Transverse colon (tissue), 4 donors: ENCODE measurements around the gene RAMP3. TPM values are rescaled to one million over a fixed set of nuclear protein-coding genes. Genes with fewer than 3 reads are reported as not detected.
"Not testable (repeated sequence)": the region's sequence is repeated elsewhere in the genome, so short reads cannot be mapped to it uniquely, and the experiment has no call there.

Source experiments
- DNase-seq: peaks from one replicate; pipeline ENCODE4 v3.0.0-alpha.2; 2019
- H3K27ac ChIP-seq, 4 donors: fragments of 200-600 bp; sonication (generic); 2 replicates each; pipeline ENCODE4 v1.5.1; 2016 to 2018; ENCODE audit warnings: inconsistent platforms in 4 of 4
- H3K27me3 ChIP-seq: fragments of 200-600 bp; sonication (generic); 2 replicates; pipeline ENCODE4 v1.5.1; 2017; ENCODE audit warnings: inconsistent platforms
- H3K36me3 ChIP-seq, 4 donors: fragments of 200-600 bp; sonication (generic); 2 replicates each; pipeline ENCODE4 v1.5.1; 2017 to 2019; ENCODE audit warnings: inconsistent platforms in 4 of 4
- H3K4me1 ChIP-seq, 4 donors: fragments of 200-600 bp; sonication (generic); 2 replicates each; pipeline ENCODE4 v1.5.1; 2017 to 2020; ENCODE audit warnings: inconsistent platforms in 4 of 4
- H3K4me3 ChIP-seq, 4 donors: fragments of 200-600 bp; sonication (generic); 1 replicate in 1 of 4; 2 replicates in 3 of 4; pipeline versions ENCODE4 v1.5.1 to v1.6.1; 2017 to 2019; ENCODE audit warnings: inconsistent platforms in 4 of 4
- H3K9me3 ChIP-seq, 2 donors: fragments of 200-600 bp; sonication (generic); 2 replicates each; pipeline ENCODE4 v1.5.1; 2017 to 2019; ENCODE audit warnings: inconsistent platforms in 2 of 2
- EP300 ChIP-seq: sonication (generic); formaldehyde crosslinking; IDR thresholded peaks from one replicate; pipeline ENCODE4 v1.6.1; 2017; ENCODE audit warnings: antibody characterized with exemption, low read depth
- POLR2A ChIP-seq: fragments of 450-650 bp; IDR thresholded peaks from one replicate; pipeline ENCODE4 v1.6.1; 2016; ENCODE audit warnings: antibody characterized with exemption, mild to moderate bottlenecking, moderate library complexity
- POLR2AphosphoS5 ChIP-seq, 3 donors: sonication (generic); formaldehyde crosslinking; IDR thresholded peaks; one replicate each; pipeline ENCODE4 v1.6.1; 2016; ENCODE audit warnings: antibody characterized with exemption in 3 of 3
- WGBS, 2 donors: methylation state at CpG; one replicate each; pipeline ENCODE4 v1.1.5; 2018; ENCODE audit warnings: low coverage in 1 of 2; 5-methylcytosine and 5-hydroxymethylcytosine counted together
- in situ Hi-C, 4 donors: fragments of 200-750 bp; cut with MboI; loops; one replicate each; pipeline versions ENCODE4 v1.15.0 to v1.15.1; 2017; ENCODE audit warnings: low sequenced_read_pairs in 3 of 4, low pct_ligation_motif_present in 1 of 4, low pct_unique_long_range_greater_than_20kb in 1 of 4
- intact Hi-C: fragments of 100-400 bp; cut with DNase I; formaldehyde crosslinking; loops from one replicate; pipeline ENCODE4 v1.15.1; 2023; ENCODE audit warnings: low total_unique reads
- total RNA-seq, 4 donors: library from RNA; depleted of rRNA; stranded (reverse); fragments of >200 nt; gene quantifications; one replicate each; pipeline ENCODE4 v1.1.0, GENCODE V29; 2016
- TF ChIP-seq, protein P1 (sequence below), 5 experiments: fragments of 200-600 bp in 3 of 5; fragments of 450-650 bp in 2 of 5; sonication (generic) in 3 of 5; IDR thresholded peaks; 1 replicate in 2 of 5; 2 replicates in 3 of 5; pipeline ENCODE4 v1.5.1; 2016 to 2017; ENCODE audit warnings: antibody characterized with exemption in 5 of 5, inconsistent platforms in 3 of 5, mild to moderate bottlenecking in 2 of 5, moderate library complexity in 1 of 5

Gene RAMP3
- total RNA-seq, 4 donors from 2014 or later = 6.4 to 25.1 (median 15.2) TPM

DNA sequence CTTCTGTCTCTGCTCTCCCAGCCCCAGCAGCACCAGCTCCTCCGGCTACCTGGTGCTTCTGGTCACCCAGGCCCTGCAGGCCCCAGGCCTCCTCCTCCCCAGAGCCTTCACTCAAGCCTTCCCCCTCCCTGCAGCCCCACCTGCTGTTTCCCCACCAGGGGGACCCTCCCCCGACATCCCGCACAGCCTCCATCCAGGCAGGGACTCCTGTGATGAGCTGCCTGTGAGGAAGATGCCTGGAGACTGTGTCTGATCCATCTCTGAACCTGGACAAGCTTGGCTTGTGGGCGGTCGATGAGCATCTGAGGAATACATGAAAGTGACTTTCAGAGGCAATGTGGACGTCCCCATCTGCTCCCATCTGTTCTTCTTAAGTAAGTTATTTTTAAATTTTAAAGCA is 45.0 kb downstream of the RAMP3 start:
- Histone ChIP-seq H3K4me3 (no peak overlapping the region), H3K27me3 (no peaks in the 10 kb centered on the region), H3K4me1 (peaks cover 0 to 13% (median 2%) of the 10 kb centered on the region in 4 donors), H3K9me3 (no peaks in the 10 kb centered on the region), H3K36me3 (no peaks in the 10 kb centered on the region), H3K27ac (no peak overlapping the region)
- TF ChIP-seq POLR2A (no peak), EP300 (no peak), POLR2AphosphoS5 (IDR thresholded peaks at IDR 0.05) (no peak)
- TF ChIP-seq, protein P1, sequence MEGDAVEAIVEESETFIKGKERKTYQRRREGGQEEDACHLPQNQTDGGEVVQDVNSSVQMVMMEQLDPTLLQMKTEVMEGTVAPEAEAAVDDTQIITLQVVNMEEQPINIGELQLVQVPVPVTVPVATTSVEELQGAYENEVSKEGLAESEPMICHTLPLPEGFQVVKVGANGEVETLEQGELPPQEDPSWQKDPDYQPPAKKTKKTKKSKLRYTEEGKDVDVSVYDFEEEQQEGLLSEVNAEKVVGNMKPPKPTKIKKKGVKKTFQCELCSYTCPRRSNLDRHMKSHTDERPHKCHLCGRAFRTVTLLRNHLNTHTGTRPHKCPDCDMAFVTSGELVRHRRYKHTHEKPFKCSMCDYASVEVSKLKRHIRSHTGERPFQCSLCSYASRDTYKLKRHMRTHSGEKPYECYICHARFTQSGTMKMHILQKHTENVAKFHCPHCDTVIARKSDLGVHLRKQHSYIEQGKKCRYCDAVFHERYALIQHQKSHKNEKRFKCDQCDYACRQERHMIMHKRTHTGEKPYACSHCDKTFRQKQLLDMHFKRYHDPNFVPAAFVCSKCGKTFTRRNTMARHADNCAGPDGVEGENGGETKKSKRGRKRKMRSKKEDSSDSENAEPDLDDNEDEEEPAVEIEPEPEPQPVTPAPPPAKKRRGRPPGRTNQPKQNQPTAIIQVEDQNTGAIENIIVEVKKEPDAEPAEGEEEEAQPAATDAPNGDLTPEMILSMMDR (IDR thresholded peaks at IDR 0.05) = no peak
- no peak for DNase-seq
- intact Hi-C loops (no loop called here), in situ Hi-C loops (no loop called here)
- WGBS, 2 donors = 85 to 88% methylated on average over 3 to 6 of the region's 6 CpGs

DNA sequence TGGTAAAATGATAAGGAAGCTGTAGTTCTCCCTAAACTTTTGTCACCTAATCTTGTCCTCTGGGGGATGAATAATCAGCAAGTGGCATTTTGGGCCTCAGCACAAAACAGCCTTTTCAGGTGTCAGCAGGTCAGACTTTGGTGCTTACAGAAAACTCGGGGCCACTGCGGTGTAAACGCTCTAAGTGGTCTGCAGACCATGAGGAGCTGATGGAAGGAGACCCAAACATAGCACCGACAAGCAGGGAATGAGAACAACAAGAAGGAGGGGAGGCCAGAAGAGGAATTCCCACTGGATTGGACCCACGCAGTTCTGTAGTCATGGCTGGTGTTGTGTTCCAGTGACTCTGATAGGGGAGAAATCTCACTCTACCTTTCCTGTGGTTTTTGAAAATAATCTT is 45.4 kb downstream of the RAMP3 start:
- Histone ChIP-seq H3K4me1 (peaks cover 0 to 13% (median 2%) of the 10 kb centered on the region in 4 donors), H3K9me3 (no peaks in the 10 kb centered on the region), H3K4me3 (no peak overlapping the region), H3K27me3 (peaks cover under 1% of the 10 kb centered on the region), H3K27ac (peak overlapping the region in 1 of 4 donors; percentile 29), H3K36me3 (no peaks in the 10 kb centered on the region)
- TF ChIP-seq POLR2AphosphoS5 (IDR thresholded peaks at IDR 0.05) (no peak), EP300 (no peak)
- TF ChIP-seq, protein P1 (IDR thresholded peaks at IDR 0.05) = no peak
- WGBS, 2 donors = 78 to 83% methylated on average over 3 to 5 of the region's 5 CpGs
- in situ Hi-C loops = no loop called here
- intact Hi-C loops = no loop called here
- no peak for DNase-seq

DNA sequence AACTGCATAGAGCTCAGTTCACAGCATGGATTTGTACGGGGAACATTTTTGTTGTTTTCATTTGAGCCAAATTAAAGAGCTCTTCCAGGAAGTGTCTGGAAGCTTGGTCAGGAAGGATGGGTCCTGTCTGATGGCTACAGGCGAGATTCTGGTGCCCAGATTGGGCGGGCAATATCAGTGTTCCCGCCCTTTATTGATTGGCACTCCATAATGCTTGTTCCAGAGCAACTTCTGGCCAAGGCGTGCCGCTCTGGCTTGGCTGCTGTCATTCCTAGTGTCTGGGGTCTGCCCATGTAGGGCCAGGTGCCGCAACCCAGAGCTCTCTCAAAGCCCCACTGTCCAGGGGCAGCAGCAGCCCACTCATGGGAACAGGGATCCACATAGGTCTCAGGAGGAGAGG is 45.9 kb downstream of the RAMP3 start:
- Histone ChIP-seq H3K36me3 (no peaks in the 10 kb centered on the region), H3K27ac (peak overlapping the region; percentile 29 to 49 (median 34)), H3K4me1 (peaks cover 0 to 13% (median 2%) of the 10 kb centered on the region in 4 donors), H3K9me3 (no peaks in the 10 kb centered on the region), H3K4me3 (no peak overlapping the region), H3K27me3 (peaks cover 5% of the 10 kb centered on the region)
- 81% methylated on average over 7 of the region's 7 CpGs; no CpG with 5 or more reads in 1 of the 2 donors for WGBS, 2 donors
- no peak for DNase-seq
- intact Hi-C loops (no loop called here), in situ Hi-C loops (no loop called here)
- TF ChIP-seq, protein P1 (IDR thresholded peaks at IDR 0.05) = no peak
- TF ChIP-seq POLR2A (no peak), POLR2AphosphoS5 (IDR thresholded peaks at IDR 0.05) (no peak), EP300 (no peak)

DNA sequence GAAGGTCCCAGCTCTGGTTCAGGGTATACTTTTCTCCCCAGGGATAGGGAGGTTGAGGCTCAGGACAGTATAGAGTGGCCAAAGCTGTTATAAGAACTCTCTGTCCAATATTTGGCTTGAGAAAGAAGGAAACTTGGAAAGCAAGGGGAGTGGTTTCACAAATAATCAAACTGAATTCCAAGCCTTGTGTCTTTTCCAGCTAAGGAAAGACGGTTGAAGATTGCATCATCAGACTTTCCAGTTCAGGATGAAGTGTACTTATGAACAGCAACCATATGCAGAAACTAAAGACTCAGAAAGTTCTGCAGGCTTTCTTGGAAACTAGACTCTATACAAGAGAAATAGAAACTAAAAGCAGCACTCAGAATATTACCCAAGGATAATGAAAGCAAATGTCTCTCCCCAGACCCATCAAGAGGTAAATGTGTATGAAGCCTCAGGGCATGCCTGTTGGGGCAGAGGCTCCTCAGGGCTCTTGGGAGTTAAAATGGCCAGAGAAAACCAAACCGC is 46.4 kb downstream of the RAMP3 start:
- DNase-seq = no peak
- Histone ChIP-seq H3K36me3 (no peaks in the 10 kb centered on the region), H3K27me3 (peaks cover 7% of the 10 kb centered on the region), H3K4me3 (peak overlapping the region in 1 of 4 donors; percentile 15), H3K4me1 (peaks cover 0 to 13% (median 2%) of the 10 kb centered on the region in 4 donors), H3K27ac (peak overlapping the region; percentile 32 to 63 (median 42)), H3K9me3 (no peaks in the 10 kb centered on the region)
- in situ Hi-C loops = no loop called here
- intact Hi-C loops = no loop called here
- 28 to 39% methylated on average over 2 of the region's 2 CpGs for WGBS, 2 donors
- TF ChIP-seq POLR2AphosphoS5 (IDR thresholded peaks at IDR 0.05) = no peak
- no peak for TF ChIP-seq EP300
- TF ChIP-seq, protein P1 (IDR thresholded peaks at IDR 0.05) = no peak
- no peak for TF ChIP-seq POLR2A

DNA sequence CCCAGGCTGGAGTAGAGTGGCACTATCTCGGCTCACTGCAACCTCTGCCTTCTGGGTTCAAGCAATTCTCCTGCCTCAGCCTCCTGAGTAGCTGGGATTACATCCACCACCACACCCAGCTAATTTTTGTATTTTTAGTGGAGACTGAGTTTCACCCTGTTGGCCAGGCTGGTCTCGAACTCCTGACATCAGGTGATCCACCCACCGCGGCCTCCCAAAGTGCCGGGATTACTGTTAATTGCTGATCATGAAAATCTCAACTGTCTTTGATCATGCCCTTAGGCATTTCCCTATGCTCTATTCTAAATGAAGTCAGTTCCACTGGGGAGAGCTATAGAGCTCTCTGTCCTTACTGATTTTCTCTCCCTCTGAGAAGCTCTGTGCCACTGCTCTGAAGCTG is 48.7 kb downstream of the RAMP3 start:
- peaks cover 0 to 13% (median 2%) of the 10 kb centered on the region in 4 donors for H3K4me1 ChIP-seq
- H3K36me3 ChIP-seq, in situ Hi-C loops, intact Hi-C loops, H3K27ac ChIP-seq, DNase-seq, H3K27me3 ChIP-seq, H3K9me3 ChIP-seq, H3K4me3 ChIP-seq: not testable (repeated sequence)
- 87 to 92% methylated on average over 5 of the region's 5 CpGs for WGBS, 2 donors

DNA sequence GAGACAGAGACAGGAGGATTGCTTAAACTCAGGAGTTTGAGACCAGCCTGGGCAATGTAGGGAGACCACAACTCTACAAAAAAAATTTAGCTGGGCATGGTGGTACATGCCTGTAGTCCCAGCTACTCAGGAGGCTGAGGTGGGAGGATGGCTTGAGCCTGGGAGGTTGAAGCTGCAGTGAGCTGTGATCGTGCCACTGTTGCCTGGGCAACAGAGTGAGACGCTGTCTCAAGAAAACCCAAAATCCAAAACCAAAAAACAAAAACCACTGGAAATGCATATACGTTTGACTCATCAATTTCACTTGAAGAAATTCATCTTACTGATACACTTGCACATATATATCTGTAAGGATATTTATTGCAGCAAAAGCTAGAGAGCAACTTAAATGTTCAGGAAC is 52.3 kb downstream of the RAMP3 start:
- H3K9me3 ChIP-seq, H3K4me1 ChIP-seq, intact Hi-C loops, H3K4me3 ChIP-seq, H3K27ac ChIP-seq, in situ Hi-C loops, DNase-seq, H3K36me3 ChIP-seq: not testable (repeated sequence)
- WGBS, 2 donors = 63 to 88% methylated on average over 2 to 3 of the region's 3 CpGs
- peaks cover 14% of the 10 kb centered on the region for H3K27me3 ChIP-seq
